RCC 7860 (cell line): ENCODE measurements around the gene SLC15A1.

Experiments used
- DNase-seq: peaks from one replicate; pipeline ENCODE4 v3.0.0-alpha.2; 2015; ENCODE audit warnings: low spot score
- FAIRE-seq: peaks from 2 replicates; lab custom pipeline; 2012; peaks lifted over from hg19 to GRCh38; lab: Jason Lieb, UNC

Gene SLC15A1

GRCh38 chr13:98781470-98781869 is 29.0 kb upstream of the SLC15A1 start:
- no peak for DNase-seq
- FAIRE-seq, result no peak

GRCh38 chr13:98781045-98781444 is 28.6 kb upstream of the SLC15A1 start:
- FAIRE-seq (no peak), DNase-seq (no peak)

DNA sequence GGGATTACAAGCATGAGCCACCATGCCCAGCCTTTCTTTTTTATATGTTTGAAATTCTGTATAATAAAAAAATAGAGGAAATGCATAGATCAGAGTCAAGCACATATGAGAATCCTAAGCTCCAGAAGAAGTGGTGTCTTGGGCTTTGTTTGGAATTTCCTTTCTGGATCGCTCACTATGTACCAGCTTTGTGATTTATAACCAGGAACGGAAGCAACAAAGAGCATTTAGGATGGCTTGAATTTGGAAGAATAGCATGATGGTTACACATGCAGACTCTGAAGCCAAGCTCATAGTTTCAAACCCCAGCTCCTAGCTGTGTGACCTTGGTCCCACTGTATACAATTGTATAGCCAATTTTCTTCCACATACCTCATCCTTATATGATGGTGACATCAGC is 28.0 kb upstream of the SLC15A1 start:
- FAIRE-seq (no peak), DNase-seq (no peak)

DNA sequence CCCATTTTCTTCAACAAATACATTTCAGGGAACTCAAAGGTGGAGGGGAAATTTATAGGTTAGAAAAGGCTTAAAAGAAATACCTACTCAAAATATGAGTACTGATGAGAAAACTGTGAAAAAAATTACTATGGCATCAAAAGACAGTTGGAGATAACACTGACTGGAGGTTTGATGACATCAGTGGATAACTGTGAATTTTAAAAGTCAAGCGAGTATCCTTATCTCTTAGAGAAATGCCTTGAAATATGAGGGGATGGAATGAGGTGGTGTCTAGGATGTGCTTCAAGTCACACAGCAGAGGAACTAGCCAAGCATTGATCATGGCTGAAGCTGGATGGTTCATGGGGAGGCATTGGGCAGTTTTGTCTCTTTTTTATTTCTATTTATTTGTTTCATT is 27.2 kb upstream of the SLC15A1 start:
- FAIRE-seq, result no peak
- DNase-seq, result no peak

DNA sequence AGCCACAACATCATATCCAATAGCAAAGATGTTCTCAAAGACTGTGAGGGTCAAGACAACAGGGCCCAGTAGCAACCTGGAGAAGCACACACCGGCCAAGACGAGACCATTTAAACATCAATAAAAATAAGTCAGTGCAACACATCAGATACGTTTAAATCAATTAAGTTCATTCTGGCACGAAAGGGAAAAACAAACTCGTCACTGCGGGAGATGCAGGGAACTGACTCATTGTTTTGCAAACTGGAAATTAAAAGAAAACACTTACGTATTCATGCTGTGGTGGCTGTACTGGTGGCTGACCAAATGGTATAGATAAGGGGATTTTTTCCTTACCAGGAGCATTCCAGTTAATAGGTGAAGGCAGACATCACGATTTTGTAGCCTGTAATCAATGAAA is 26.3 kb upstream of the SLC15A1 start:
- FAIRE-seq, result no peak
- DNase-seq, result no peak

DNA sequence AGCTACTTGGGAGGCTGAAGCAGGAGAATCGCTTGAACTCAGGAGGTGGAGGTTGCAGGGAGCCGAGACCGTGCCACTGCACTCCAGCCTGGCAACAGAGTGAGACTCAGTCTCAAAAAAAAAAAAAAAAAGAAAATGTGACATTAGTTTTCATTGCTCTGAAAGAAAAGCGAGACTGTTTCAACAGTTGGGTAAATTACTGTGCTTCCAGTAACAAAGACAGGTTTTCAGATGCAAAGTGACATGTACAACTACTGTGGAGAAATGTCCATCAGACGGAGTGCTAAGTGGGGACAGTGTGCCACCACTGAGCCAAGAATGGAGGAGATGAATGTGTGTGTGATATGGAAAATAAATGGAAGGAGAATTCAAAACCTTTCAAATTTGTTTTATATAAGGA is 24.2 kb upstream of the SLC15A1 start:
- DNase-seq, result no peak
- FAIRE-seq, result no peak

DNA sequence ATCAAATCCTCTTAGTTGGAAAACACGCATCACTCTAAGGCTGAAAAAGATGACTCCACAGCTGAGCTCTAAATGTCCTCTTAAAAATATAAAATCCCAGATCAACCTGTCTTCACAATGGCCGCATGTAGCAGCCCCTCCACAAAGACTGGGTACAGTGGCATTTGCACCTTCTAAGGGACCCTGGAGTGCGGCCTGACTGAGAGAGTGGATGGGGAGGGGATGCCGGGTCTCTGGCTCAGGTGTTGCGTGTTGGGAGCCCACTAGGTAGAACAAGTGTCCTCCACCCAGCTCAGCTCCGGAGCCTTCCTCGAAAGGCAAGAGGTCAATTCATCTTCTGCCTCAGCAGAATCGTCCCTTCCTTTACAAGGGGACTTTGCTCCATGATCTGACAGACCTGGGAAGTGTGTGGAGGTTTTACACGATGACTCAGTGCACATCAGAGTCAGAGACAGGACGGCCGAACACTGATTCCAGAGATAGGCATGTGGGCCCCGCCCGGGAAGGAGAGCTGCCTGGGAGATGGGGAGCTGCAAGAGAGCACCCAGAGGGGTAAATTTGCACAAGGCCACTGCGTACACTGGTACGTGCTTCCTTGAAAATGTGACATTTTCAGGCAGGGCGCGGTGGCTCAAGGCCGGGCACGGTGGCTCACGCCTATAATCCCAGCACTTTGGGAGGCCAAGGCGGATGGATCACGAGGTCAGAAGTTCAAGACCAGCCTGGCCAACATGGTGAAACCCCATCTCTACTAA is 23.5 kb upstream of the SLC15A1 start:
- DNase-seq (peak; percentile 79), FAIRE-seq (peak; percentile 46)

GRCh38 chr13:98775386-98775785 is 22.9 kb upstream of the SLC15A1 start:
- DNase-seq, result no peak

DNA sequence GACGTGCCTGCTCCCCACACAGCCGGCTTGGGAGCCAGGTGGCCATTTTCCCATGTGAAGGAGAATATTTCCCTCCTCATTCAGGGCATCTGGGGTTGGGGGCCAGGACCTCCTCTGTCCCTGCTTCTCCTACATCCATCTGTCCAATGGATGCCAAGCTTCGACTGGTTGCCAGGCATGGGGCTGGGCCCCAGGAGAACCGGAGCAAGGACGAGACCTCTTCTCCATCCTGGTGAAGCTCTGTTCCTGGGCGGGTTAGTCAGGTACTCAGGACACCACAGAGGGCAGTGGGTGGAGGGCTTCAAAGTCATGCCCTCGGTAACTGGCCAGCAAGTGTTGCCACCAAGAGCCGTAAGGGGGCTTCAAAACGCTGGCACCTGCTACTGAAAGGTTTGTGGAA is 22.3 kb upstream of the SLC15A1 start:
- DNase-seq (no peak), FAIRE-seq (no peak)

More at GRCh38 chr13:98775386-98775785, 22.9 kb upstream of the SLC15A1 start:
- FAIRE-seq, result no peak

DNA sequence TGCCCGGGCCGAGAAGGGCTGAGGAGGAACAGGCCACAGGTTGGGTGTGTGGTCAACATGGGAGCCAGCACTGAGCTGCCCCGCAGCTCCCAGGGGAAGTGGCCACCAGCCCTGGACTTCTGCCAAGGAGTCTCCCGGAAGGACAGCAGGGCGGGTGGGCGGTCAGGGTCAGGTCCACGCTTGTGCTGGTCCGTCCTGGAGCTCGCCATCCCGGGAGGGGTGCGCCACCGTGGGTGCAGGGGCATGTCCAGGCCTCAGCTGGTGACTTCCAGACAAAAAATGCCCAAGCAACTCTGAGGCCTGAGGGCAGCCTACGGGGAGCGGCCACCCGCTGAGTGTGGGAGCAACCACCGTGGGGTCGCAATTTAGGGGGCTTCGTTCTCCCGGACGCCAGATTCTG is 21.4 kb upstream of the SLC15A1 start:
- FAIRE-seq, result no peak
- DNase-seq, result no peak

- FAIRE-seq (no peak), DNase-seq (no peak)
These were observed 20.5 kb upstream of the SLC15A1 start for GRCh38 chr13:98772794-98773452.

- FAIRE-seq, result no peak
- DNase-seq, result no peak
These were observed 19.6 kb upstream of the SLC15A1 start for GRCh38 chr13:98771838-98772611.

DNA sequence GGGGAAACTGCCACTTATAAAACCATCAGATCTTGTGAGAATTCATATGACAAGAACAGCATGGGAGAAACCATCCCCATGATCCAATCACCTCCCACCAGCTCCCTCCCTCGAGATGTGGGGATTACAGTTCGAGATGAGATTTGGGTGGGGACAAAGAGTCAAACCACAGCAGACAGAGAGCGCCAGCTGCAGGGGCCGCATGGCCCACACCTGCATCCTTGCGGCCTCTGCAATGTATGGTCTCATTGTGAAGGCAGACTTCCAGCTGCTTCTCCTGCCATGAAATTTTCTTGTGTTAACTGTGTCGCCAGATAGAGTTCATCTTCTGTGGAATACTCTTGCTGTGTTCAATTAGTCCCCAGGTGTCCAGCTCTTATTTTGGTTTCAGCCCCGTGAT is 17.3 kb upstream of the SLC15A1 start:
- FAIRE-seq (no peak), DNase-seq (no peak)

DNA sequence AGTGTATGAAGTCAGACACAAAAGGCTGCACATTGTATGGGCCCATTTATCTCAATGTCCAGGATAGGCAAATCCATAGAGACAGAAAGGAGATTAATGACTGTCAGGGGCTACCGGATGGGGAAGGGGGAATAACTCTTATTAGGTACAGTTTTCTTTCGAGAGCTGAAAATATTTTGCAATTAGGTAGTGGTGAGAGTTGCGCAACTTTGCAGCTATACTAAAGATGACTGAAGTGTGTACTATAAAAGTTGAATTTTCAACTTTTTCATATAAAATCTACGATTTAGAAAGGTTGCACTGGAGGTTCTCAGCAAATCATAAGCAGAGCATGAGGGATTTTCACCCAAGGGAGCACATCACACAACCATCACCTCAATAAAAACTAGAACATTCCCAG is 16.1 kb upstream of the SLC15A1 start:
- DNase-seq (no peak), FAIRE-seq (no peak)

DNA sequence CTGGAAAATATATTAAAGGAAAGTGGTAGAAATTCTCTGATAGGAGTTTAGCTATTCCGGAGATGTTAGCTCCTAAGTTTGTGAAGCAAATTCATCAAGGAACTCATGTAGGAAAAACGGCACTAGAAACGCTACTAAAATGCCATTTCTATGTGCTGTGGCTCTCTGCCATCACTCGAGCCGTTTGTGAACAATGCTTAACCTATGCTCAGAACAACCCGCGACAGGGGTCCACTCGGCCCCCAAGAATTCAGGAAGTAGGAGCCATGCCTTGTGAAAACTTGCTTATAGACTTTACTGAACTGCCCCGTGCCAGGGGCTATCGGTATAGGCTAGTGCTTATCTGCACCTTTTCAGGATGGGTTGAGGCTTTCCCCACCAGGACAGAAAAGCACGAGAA is 14.2 kb upstream of the SLC15A1 start:
- DNase-seq (no peak), FAIRE-seq (no peak)

DNA sequence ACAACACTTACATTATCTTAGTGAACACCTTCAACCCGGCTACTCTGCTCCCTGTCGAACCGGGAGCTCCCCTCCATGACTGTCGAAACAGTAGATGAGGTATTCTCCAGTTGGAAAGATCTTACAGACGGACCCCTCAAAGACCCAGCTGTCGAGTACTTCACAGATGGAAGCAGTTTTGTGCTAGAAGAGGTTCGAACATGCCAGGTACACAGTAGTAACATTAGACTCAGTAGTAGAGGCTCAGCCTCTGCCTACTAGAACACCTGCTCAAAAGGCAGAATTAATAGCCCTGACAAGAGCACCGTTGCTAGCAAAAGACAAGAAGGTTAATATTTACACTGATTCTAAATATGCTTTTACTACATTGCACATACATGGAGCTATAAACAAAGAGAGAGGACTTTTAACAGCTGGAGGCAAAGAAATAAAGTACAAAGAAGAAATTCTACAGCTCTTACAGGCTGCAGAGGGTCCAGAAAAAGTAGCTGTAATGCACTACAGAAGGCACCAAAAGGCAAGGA is 13.6 kb upstream of the SLC15A1 start:
- DNase-seq, result no peak

GRCh38 chr13:98761986-98762616 is 9.6 kb upstream of the SLC15A1 start:
- FAIRE-seq, result no peak

More for the DNA sequence above, 13.6 kb upstream of the SLC15A1 start:
- no peak for FAIRE-seq

GRCh38 chr13:98761126-98761985 is 8.9 kb upstream of the SLC15A1 start:
- peak; percentile 7 for DNase-seq
- FAIRE-seq, result no peak

More at GRCh38 chr13:98761986-98762616, 9.6 kb upstream of the SLC15A1 start:
- no peak for DNase-seq

- no peak for FAIRE-seq
- DNase-seq, result no peak
These were observed 3.3 kb upstream of the SLC15A1 start for GRCh38 chr13:98755729-98756128.

DNA sequence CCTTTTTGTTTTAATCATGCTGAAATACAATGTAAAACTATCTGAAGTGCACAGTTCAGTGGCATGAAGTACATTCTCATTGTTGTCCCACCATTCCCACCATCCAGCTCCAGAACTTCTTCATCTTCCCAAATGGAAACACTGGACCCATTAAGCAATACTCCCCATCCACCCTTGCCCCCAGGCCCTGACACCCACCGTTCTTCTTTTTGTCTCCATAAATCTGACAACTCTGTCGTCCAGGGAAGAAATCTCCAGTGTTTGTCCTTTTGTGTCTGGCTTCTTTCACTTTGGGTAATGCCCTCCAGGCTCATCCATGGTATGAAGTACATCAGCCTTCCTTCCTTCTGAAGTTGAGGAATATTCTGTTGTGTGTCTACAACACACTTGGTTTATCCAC is 2.6 kb upstream of the SLC15A1 start:
- DNase-seq, result no peak
- no peak for FAIRE-seq
